Measurements from ENCODE around the gene ENPP6. TPM values are rescaled to one million over a fixed set of nuclear protein-coding genes. Genes with fewer than 3 reads are reported as not detected.
A peak's percentile ranks its signal among the peaks of the same experiment; 100 is the strongest.
"Not testable (repeated sequence)": the region's sequence is repeated elsewhere in the genome, so short reads cannot be mapped to it uniquely, and the experiment has no call there.

ENPP6 gene
- polyA plus RNA-seq, 1 donor = 11.6 TPM

- DNase-seq = no peak
Observed at GRCh38 chr4:184235526-184235925, 17.9 kb upstream of the ENPP6 start.

- DNase-seq = no peak
Observed at GRCh38 chr4:184234155-184234554, 16.5 kb upstream of the ENPP6 start.

DNA sequence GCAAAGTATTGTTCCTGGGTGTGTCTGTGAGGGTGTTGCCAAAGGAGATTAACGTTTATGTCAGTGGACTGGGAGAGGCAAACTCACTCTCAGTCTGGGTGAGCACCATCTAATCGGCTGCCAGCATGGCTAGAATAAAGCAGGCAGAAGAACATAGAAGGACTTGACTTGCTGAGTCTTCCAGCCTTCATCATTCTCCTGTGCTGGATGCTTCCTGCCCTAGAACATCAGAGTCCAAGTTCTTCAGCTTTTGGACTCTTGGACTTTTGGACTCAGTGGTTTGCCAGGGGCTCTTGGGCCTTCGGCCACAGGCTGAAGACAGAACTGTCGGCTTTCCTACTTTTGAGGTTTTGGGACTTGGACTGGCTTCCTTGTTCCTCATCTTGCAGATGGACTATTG is 15.3 kb upstream of the ENPP6 start:
- DNase-seq = no peak

DNA sequence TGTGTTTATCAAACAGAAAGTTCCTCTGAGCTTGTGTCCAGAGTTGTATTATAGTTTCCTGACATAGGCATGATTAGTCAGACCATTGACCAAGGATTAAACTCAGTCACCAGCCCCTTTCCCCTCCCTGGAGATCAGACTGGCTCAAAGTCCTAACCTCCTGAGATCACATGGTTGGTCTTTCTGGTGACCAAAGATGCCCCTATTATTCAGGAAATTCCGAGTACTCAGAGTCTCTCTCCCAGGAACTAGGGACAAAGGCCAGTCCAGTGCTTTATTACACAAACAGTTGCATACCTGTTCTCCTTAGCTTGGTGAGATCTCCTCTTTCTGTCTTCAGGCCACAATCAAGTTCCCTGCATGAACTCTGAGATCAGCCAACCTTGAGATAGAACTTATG is 14.5 kb upstream of the ENPP6 start:
- no peak for DNase-seq

DNA sequence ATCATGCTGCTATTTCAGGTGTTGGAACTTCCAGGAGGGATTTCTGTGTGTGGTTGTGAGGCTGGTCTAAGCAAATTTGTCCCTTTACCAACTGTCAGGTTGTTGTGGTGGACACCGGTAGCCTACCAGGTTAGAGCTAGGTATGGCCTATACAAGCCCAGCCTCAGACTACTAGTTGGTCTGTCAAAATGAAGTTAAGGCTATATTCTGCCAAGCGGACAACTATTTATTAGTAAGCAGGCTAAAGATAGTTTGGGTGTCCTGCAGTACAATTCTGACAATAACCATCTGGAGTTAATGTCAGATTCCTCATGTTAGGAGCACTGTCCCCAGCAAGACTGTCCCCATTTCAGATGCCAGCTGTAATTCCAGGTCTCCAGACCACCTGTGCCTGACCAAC is 13.9 kb upstream of the ENPP6 start:
- no peak for DNase-seq

DNA sequence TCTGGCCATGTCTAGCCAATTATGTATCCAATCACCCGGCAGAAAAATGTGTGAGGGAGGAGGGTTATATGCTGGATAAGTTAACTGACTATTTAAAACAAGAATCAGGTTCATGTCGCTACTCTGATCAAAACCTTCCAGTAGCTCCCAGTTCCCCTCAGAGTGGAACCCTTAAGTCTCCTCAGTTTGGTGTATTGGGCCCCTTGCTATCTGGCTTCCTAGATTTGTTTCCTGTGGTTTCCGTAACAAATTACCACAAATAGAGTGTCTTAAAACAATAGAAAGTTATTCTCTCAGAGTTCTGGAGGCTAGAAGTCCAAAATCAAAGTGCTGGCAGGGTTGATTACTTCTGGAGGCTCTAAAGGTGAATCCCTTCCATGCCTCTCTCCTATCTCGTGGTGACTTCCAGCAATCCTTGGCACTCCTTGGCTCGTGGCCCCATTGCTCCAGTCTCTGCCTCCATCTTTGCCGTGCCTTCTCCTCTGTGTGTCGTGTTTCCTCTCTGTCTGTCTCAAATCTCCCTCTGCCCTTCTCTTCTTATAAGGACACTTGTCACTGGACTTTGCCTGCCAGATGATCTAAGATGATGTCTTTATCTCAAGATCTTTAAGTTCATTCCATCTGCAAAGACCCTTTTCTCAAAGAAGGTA is 10.5 kb upstream of the ENPP6 start:
- no peak for DNase-seq

- DNase-seq = peak; percentile 34
Observed at GRCh38 chr4:184216515-184216914, 1.2 kb downstream of the ENPP6 start.

- DNase-seq = peak; percentile 34
Observed at GRCh38 chr4:184215709-184216328, 1.9 kb downstream of the ENPP6 start.

DNA sequence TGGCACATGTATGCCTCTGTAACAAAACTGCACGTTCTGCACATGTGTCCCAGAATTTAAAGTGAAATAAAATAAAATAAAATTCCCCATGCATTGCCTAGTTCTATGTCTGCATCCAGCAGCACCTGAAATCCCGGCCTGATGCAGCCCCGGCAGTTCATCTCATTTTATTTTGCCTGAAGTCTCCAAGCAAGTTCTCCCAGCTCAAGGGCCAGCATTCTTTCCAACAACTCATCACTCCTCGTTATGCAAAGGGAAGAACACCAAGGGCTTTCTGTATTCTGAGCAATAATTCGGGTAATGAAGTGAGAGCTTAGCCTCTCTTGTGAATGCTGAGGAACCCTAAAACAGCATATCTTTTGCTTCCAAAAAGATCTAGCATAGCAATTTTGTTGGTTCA is 2.7 kb downstream of the ENPP6 start:
- no peak for DNase-seq

GRCh38 chr4:184207734-184208607 is 9.7 kb downstream of the ENPP6 start:
- DNase-seq = not testable (repeated sequence)

GRCh38 chr4:184205243-184205642 is 12.4 kb downstream of the ENPP6 start:
- DNase-seq = no peak

- no peak for DNase-seq
Observed at GRCh38 chr4:184203300-184203699, 14.4 kb downstream of the ENPP6 start.

GRCh38 chr4:184201179-184201578 is 16.5 kb downstream of the ENPP6 start:
- no peak for DNase-seq

- no peak for DNase-seq
Observed at GRCh38 chr4:184200296-184200695, 17.4 kb downstream of the ENPP6 start.

DNA sequence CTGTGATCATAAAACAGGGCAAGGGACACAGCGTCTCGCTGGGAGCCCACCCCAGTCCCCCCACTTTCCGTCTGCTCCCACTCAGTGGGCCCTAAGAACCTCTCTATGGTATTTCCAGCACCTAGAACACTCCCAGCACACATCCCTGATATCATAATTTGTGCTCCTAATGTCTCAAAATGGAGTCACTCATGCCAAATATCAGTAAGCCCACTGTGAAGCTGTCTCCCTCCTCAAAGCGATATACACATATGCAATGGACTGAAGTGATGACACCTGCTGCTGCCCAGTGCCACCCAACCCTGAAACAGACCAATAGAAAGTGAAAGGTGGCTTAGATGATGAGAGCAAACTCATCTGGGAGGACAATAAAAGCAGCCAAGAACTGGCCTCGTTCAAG is 17.9 kb downstream of the ENPP6 start:
- DNase-seq = no peak

DNA sequence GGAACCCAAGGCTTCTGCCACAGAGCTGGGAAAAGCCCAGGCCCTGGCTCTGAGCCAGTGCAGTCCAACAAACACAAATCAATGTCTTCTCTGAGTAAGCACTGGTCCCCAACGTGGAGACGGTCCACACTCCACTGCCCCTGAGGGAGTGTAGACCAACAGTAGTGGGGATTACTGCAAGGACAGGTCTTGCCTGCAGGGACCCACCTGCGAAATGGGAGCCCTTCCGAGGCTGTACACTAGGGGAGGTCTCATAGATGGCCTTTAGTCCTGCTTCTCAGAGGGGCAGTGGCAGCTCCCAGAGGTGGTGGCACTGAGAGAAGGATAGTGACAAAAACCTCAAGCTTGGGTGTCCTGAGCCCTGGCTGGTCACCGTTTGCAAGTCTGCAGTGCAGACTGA is 19.5 kb downstream of the ENPP6 start:
- no peak for DNase-seq

DNA sequence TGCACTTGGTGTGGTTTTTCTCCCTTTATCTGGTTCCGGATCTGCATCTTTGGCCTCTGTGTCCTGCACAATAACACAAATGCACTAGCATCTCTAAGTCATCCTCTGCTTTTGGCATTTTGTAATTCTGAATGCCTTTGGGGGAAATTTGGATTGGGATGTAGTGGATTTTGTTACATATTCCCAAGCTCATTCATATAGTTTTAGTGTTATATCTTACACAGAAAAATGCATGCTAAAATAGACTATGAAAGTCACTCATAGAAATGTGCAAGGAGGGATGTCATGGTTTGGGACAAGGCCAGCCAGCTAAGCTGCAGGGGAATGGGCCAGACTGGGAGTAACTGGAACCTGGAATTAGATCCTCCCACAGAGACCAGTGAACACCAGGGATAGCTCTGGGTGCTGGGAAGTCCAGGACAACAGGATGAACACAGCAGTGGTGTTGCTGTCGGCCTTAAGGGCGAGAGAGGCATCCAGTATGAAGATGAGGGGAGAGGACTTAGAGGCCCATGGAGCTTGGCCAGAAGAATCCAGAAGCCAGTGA is 20.1 kb downstream of the ENPP6 start:
- DNase-seq = no peak

- DNase-seq = no peak
Observed at GRCh38 chr4:184196730-184197385, 20.8 kb downstream of the ENPP6 start.

GRCh38 chr4:184193556-184194525 is 23.8 kb downstream of the ENPP6 start:
- DNase-seq = no peak

GRCh38 chr4:184192933-184193332 is 24.7 kb downstream of the ENPP6 start:
- DNase-seq = no peak

DNA sequence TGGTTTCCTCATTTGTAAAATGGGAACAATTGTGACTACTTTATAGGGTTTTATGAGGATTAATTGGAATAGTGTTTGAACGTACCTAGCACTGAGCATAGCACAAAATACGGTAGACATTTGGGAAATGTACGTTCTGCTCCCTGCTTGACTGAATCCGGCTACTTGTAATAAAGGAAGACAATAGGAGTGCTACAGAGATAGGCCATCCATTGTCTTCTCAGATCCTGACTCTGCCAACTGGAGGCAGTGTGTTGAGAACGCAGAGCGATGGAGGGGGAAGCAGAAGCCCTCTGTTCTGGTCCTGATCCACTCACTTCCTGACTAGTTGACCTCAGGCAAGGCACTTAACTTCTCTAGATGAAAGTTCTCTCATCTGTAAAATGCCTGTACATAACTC is 26.4 kb downstream of the ENPP6 start:
- no peak for DNase-seq

DNA sequence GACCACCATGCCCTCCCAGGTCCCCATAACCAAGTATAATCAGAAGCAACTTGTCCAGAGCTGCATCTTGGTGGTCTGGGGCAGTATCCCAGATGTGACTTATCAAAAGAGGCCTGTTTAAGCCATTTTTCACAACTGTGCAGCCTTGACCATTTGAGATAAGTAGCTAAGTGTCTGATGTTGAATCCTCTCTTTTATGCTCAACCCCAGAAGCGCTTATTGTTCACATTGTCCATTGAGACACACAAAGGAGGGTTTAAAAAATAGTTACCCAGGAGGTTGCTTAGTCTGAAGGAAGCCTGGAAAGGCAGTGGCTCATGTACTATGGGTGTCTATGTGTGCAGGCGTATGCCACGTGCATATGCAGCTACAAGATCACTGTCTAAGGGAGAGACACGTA is 27.0 kb downstream of the ENPP6 start:
- no peak for DNase-seq

Measured in hindlimb muscle (tissue), 1 donor.